Hepatocyte (in vitro differentiated cells): ENCODE results near the gene ANKRD33. TPM values are rescaled to one million over a fixed set of nuclear protein-coding genes. Genes with fewer than 3 reads are reported as not detected.

Source experiments
- DNase-seq: peaks from one replicate; pipeline ENCODE4 v3.0.0-alpha.2; 2016; ENCODE audit warnings: low spot score
- H2AFZ ChIP-seq: fragments of 200-600 bp; sonication (generic); 2 replicates; pipeline ENCODE4 v1.6.0; 2016; ENCODE audit warnings: antibody characterized with exemption, mild to moderate bottlenecking
- H3K27ac ChIP-seq: fragments of 200-600 bp; sonication (generic); 2 replicates; pipeline ENCODE4 v1.5.1; 2016; ENCODE audit warnings: mild to moderate bottlenecking
- H3K27me3 ChIP-seq: fragments of 200-600 bp; sonication (generic); 2 replicates; pipeline ENCODE4 v1.6.1; 2016
- H3K36me3 ChIP-seq: fragments of 200-600 bp; sonication (generic); replicated peaks from 2 replicates; pipeline ENCODE4 v1.5.1; 2016; ENCODE audit warnings: low read depth; ENCODE audit not compliant: insufficient read depth
- H3K4me1 ChIP-seq: fragments of 200-600 bp; sonication (generic); 2 replicates; pipeline ENCODE4 v1.5.1; 2016; ENCODE audit warnings: mild to moderate bottlenecking, moderate library complexity; ENCODE audit not compliant: insufficient read depth
- H3K4me2 ChIP-seq: fragments of 200-600 bp; sonication (generic); 2 replicates; pipeline ENCODE4 v1.6.0; 2016
- H3K4me3 ChIP-seq: fragments of 200-600 bp; sonication (generic); 2 replicates; pipeline ENCODE4 v1.5.1; 2016; ENCODE audit warnings: mild to moderate bottlenecking
- H3K79me2 ChIP-seq: fragments of 200-600 bp; sonication (generic); 2 replicates; pipeline ENCODE4 v1.6.0; 2017; ENCODE audit warnings: mild to moderate bottlenecking
- H3K9me2 ChIP-seq: fragments of 200-600 bp; sonication (generic); replicated peaks from 2 replicates; pipeline ENCODE4 v1.6.0; 2017; ENCODE audit warnings: mild to moderate bottlenecking; ENCODE audit not compliant: insufficient read depth
- H3K9me3 ChIP-seq: fragments of 200-600 bp; sonication (generic); 2 replicates; pipeline ENCODE4 v1.5.1; 2016; ENCODE audit warnings: low read depth, mild to moderate bottlenecking
- H4K20me1 ChIP-seq: fragments of 200-600 bp; sonication (generic); 2 replicates; pipeline ENCODE4 v1.6.0; 2016; ENCODE audit warnings: mild to moderate bottlenecking; ENCODE audit not compliant: insufficient read depth, poor library complexity, severe bottlenecking
- EZH2 ChIP-seq: fragments of 200-600 bp; sonication (generic); IDR thresholded peaks from 2 replicates; pipeline ENCODE4 v1.6.1; 2016; ENCODE audit warnings: antibody characterized with exemption, mild to moderate bottlenecking, borderline replicate concordance
- EZH2phosphoT487 ChIP-seq: fragments of 200-600 bp; sonication (generic); IDR thresholded peaks from one replicate; pipeline ENCODE4 v1.6.1; 2018; ENCODE audit warnings: antibody characterized with exemption, mild to moderate bottlenecking, low read depth, moderate library complexity; ENCODE audit not compliant: unreplicated experiment, severe bottlenecking
- WGBS: methylation state at CpG from one replicate; pipeline ENCODE4 v1.1.6; 2016; ENCODE audit warnings: low lambda C conversion rate; ENCODE audit errors: missing lambda C conversion rate; 5-methylcytosine and 5-hydroxymethylcytosine counted together
- polyA plus RNA-seq: library from polyadenylated mRNA; unstranded; fragments of >200 nt; fragmentation: Nextera tagmentation; extraction: Ambion mirVana; gene quantifications from 2 replicates; pipeline ENCODE4 v1.2.1, GENCODE V29; 2016
- total RNA-seq: library from RNA; depleted of rRNA; stranded (reverse); fragments of >200 nt; gene quantifications from 2 replicates; pipeline ENCODE4 v1.2.3, GENCODE V29; 2014
- TF ChIP-seq, protein P1 (sequence below): fragments of 200-600 bp; sonication (generic); IDR thresholded peaks from 2 replicates; pipeline ENCODE4 v1.5.1; 2016; ENCODE audit warnings: antibody characterized with exemption, mild to moderate bottlenecking; ENCODE audit not compliant: poor library complexity

ANKRD33 gene
- total and polyA plus RNA-seq, 2 experiments from 2014 or later = 0.12 TPM; not detected in 1

DNA sequence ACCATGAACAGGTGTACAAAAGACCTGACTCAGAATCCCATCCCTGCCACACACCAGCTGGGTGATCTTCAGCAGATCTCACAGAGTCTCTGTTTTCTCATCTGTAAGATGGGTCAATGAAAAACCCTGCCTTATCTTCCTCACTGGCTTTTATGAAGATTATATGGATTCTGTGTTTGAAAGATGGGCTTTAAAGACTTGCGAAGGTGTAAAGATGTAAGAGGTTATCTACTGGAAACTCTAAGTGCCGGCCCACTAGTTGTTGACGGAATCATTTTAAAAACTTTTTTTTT, 15.3 kb upstream of the ANKRD33 start:
- 90% methylated on average over 3 of the region's 3 CpGs for WGBS
- Histone ChIP-seq H3K4me3 (no peak overlapping the region), H4K20me1 (no peaks in the 10 kb centered on the region), H2AFZ (no peak overlapping the region), H3K9me3 (no peaks in the 10 kb centered on the region), H3K4me2 (no peak overlapping the region), H3K79me2 (no peaks in the 10 kb centered on the region), H3K4me1 (peaks cover 15% of the 10 kb centered on the region), H3K9me2 (no peaks in the 10 kb centered on the region), H3K27me3 (peaks cover 8% of the 10 kb centered on the region), H3K27ac (no peak overlapping the region), H3K36me3 (no peaks in the 10 kb centered on the region)
- TF ChIP-seq, protein P1, sequence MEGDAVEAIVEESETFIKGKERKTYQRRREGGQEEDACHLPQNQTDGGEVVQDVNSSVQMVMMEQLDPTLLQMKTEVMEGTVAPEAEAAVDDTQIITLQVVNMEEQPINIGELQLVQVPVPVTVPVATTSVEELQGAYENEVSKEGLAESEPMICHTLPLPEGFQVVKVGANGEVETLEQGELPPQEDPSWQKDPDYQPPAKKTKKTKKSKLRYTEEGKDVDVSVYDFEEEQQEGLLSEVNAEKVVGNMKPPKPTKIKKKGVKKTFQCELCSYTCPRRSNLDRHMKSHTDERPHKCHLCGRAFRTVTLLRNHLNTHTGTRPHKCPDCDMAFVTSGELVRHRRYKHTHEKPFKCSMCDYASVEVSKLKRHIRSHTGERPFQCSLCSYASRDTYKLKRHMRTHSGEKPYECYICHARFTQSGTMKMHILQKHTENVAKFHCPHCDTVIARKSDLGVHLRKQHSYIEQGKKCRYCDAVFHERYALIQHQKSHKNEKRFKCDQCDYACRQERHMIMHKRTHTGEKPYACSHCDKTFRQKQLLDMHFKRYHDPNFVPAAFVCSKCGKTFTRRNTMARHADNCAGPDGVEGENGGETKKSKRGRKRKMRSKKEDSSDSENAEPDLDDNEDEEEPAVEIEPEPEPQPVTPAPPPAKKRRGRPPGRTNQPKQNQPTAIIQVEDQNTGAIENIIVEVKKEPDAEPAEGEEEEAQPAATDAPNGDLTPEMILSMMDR = no peak
- TF ChIP-seq EZH2 = no peak
- no peak for DNase-seq

DNA sequence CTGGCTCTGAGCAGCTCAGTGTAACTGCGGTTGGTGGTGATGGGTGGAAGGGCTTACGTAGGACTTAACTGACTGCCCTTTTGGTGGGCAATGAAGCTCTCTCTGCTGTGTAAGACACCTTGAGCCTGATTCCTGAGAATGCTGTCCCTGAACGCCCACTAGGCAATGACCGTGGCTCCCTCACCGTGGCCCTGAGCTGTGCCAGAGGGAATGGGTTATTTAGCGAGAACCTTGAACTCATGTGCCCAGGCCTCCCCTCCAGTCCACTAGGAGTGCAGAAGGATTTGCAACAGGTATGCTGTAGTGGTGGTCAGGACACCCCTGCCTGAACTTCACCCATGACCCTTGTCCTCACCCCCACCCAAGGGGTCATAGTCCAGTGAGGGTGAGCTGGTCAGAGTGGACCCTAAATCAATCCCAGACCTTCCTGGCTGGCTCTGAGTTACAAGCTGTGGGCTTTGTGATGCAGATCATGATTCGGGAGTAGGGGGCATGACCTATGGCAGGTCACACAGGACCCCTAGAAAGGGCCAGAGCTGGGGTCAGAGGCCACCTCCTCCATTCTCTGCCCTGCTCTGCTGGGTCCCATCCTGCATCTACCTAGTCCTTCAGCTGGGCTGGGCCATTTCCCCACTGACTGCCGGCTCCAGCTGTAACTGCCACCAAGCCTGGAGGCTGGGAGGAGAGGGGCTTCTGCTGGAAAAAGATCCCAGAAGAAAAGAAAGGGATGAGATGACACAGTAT, 14.5 kb upstream of the ANKRD33 start:
- Histone ChIP-seq H4K20me1 (no peaks in the 10 kb centered on the region), H3K27ac (no peak overlapping the region), H3K9me2 (no peaks in the 10 kb centered on the region), H3K4me2 (no peak overlapping the region), H2AFZ (no peak overlapping the region), H3K4me1 (peaks cover 14% of the 10 kb centered on the region), H3K27me3 (peaks cover 8% of the 10 kb centered on the region), H3K9me3 (no peaks in the 10 kb centered on the region), H3K4me3 (no peak overlapping the region), H3K36me3 (no peaks in the 10 kb centered on the region), H3K79me2 (no peaks in the 10 kb centered on the region)
- TF ChIP-seq, protein P1 = no peak
- TF ChIP-seq EZH2 = no peak
- no peak for TF ChIP-seq EZH2phosphoT487
- WGBS = 78% methylated on average over 8 of the region's 8 CpGs
- DNase-seq = no peak

DNA sequence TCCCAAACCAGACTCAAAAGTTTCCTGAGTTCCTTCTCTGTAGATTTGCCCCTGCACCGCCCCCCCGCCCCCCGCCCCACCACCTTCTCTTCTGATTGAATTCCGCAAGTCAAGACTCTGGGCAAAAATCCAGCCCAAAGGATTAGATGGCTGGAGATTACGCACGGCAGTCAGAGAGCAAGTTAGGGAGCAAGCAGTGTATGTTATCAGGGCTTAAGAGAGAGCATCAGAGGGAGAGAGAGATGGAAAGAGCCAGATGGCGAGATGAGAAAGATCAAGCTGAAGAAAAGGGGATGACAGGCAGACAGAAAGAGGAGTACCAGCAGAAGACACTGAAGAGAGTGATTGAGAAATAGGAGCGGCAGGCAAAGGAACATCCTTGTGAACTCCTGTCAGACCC, 13.9 kb upstream of the ANKRD33 start:
- H3K9me3 ChIP-seq = no peaks in the 10 kb centered on the region
- TF ChIP-seq EZH2phosphoT487 (no peak), EZH2 (no peak)
- TF ChIP-seq, protein P1 = no peak
- no peaks in the 10 kb centered on the region for H3K36me3 ChIP-seq
- H3K79me2 ChIP-seq = no peaks in the 10 kb centered on the region
- H3K4me2 ChIP-seq = no peak overlapping the region
- H3K4me1 ChIP-seq = peaks cover 9% of the 10 kb centered on the region
- no peaks in the 10 kb centered on the region for H4K20me1 ChIP-seq
- no peaks in the 10 kb centered on the region for H3K9me2 ChIP-seq
- no peak overlapping the region for H3K4me3 ChIP-seq
- no peak overlapping the region for H2AFZ ChIP-seq
- DNase-seq = no peak
- H3K27ac ChIP-seq = no peak overlapping the region
- peaks cover 7% of the 10 kb centered on the region for H3K27me3 ChIP-seq
- WGBS = 34% methylated on average over 7 of the region's 8 CpGs
